ENCODE data around the gene PYDC1. TPM values are rescaled to one million over a fixed set of nuclear protein-coding genes. Genes with fewer than 3 reads are reported as not detected.
"Not testable (repeated sequence)": the region's sequence is repeated elsewhere in the genome, so short reads cannot be mapped to it uniquely, and the experiment has no call there.

Gene PYDC1
- polyA plus RNA-seq, 4 donors: not detected

DNA sequence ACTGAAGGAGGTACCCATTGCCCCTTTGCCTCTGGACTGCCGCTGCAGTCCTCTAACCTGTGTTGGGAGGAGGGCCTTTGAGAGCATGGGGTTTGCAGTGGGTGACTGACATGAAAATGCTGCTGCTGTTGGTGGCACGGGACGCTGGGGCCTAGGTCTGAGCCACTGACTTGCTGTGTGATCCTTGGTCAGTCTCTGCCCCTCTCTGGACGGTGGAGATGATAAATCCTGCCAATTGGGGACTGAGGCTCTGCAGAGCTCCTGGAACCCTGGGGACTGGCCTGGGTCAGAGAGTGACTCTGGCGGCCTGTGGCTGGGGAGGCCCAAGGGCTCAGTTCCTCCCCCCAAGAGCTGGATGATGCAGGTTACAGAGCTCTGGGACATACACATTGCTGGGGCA is 6.1 kb upstream of the PYDC1 start:
- DNase-seq (ENCODE audit: low read depth in 4 of 4, low spot score in 3 of 4): no peak

DNA sequence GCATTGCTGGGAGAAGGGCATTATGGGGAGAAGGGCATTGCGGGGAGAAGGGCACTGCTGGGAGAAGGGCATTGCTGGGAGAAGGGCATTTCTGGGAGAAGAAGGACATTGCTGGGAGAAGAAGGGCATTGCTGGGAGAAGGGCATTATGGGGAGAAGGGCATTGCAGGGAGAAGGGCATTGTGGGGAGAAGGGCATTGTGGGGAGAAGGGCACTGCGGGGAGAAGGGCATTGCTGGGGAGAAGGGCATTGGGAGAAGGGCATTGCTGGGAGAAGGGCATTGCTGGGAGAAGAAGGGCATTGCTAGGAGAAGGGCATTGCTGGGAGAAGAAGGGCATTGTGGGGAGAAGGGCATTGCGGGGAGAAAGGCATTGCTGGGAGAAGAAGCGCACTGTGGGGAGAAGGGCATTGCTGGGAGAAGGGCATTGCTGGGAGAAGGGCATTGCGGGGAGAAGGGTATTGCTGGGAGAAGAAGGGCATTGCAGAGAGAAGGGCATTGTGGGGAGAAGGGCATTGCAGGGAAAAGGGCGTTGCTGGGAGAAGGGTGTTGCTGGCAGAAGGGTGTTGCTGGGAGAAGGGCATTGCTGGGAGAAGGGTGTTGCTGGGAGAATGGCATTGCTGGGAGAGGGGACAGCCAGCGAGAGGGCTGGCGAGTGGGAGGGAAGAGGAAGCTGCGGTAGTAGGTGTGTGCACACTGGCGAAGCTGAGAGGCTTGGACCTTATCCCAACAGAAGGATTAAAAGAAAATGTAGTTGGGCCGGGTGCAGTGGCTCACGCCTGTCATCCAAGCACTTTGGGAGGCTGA is 4.6 kb upstream of the PYDC1 start:
- DNase-seq (ENCODE audit: low read depth in 4 of 4, low spot score in 3 of 4): no peak

DNA sequence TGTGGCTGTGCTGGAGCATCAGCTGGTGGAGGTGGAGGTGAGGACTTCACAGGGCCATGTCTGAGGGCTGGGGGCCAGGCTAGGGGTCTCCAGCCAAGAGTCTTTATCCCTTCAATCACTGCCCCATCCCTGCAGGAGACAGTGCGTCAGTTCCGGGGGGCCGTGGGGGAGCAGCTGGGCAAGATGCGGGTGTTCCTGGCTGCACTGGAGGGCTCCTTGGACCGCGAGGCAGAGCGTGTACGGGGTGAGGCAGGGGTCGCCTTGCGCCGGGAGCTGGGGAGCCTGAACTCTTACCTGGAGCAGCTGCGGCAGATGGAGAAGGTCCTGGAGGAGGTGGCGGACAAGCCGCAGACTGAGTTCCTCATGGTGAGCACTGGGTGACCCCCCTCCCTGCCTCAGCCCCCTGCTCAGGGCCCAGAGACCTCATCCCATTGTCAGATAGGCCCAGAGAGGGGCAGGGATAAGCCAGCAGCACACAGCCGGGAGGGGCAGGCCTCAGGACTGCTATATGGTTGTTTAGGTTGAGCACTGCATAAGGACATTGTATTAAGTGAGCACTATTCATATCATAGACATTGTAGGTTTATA is 2.3 kb upstream of the PYDC1 start:
- no peak for DNase-seq (ENCODE audit: low read depth in 4 of 4, low spot score in 3 of 4)

DNA sequence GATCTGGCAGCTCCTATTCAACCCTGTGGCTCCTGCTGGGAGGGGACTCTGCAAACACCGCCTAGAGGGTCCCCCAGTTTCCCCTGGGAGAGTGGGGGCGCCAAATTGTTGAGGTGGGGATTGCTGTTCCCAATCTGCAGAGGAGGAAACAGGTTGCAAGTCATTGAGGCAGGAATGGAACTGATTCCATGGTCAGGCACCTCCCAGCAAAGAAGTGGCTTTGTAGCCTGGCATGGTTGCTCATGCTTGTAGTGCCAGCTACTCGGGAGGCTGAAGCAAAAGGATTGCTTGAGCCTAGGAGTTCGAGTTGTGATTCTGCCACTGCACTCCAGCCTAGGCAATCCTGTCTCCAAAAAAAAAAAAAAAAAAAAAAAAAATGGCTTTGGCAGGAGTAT is 198 bp upstream of the PYDC1 start:
- no peak for DNase-seq (ENCODE audit: low read depth in 4 of 4, low spot score in 3 of 4)

DNA sequence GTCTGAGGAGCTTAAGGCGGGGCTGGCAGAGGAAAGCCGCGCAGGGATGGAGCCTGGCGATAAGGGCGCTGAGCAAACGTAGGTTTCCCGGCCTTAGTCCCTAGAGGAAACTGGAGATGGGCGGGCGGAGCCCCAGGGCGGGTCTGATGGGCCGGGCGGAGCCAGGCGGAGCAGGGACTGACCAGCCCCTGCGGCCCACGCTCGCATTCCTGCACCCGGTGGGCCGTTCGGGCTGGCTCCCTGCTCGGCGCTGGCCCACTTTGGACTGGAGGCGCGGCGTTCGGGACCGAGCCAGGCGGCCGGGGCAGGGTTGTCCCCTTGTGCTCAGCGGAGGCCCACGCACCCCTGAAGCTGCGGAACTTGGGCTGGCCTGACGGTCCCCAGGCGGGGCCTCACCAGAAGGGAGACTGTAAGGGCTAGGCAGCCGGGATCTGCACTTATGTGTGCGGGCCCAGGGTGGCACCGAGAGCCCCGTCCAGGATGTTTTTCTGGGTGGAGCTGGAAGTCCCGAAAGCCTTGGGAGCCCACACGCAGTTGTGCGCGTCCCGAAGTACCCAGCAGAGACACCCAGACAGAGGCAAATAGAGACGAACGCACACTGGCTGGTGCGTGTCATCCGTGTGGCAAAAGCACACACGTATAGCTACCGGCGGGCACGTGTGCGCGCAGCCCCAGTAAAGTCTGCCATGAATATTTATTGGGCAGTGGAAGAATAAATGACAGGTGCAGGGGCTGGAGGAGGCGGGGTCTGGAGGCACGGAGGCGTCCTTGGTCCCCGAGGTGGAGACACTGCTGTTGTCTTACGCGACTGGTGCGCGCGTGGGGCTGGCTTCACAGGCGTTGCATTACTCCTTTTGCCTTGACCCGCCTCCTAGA is 1.4 kb downstream of the PYDC1 start:
- DNase-seq (ENCODE audit: low read depth in 4 of 4, low spot score in 3 of 4): no peak

DNA sequence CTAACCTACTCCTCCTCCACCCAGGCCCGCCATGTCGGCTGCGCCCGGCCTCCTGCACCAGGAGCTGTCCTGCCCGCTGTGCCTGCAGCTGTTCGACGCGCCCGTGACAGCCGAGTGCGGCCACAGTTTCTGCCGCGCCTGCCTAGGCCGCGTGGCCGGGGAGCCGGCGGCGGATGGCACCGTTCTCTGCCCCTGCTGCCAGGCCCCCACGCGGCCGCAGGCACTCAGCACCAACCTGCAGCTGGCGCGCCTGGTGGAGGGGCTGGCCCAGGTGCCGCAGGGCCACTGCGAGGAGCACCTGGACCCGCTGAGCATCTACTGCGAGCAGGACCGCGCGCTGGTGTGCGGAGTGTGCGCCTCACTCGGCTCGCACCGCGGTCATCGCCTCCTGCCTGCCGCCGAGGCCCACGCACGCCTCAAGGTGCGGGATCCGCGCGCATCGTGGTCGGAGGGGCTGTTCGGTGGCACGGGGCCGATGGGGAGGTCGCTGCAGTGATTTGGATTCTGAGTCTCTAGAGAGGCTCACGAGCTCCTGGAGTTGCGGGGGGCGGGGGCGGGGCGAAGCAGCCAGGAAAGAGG is 2.1 kb downstream of the PYDC1 start:
- no peak for DNase-seq (ENCODE audit: low read depth in 4 of 4, low spot score in 3 of 4)

DNA sequence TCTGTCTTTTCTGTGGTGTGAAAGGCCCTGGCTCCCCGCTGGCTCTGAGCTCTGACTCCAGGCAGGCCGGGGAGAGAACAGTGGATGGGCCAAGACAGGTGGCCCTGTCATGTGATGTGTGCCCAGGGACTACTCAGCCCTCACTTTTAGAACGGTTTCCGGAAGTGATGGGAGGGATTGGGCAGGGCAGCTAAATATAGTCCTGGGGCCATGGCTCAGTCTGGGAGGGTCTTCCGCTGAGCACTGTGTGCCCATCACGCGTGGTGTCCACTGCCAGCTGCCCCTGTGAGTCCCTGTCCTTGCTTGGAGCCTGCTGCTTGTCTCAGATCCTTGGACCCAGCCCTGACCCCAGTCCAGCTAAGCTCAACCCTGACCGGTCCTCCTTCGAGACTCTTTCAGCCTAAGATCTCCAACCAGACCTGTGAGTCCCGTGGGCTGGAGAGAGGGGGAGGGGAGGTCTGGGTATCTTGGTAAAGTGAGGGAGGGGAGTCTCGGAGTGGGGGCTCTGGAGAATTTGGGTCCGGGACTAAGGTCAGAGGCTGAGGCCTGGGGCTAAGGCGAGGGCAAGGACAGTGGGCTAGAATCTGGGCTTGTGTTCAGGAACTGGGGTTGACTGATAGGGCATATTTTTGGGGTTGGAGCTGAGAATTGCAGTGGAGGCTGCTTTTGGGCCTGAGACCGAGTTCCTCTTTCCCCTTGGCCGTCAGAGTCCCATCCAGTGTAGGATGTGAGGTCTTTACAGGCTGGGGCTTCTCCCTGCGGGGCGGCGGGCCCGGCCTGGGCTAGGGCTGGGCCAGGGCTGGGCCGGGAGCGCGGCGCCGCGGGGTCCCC is 2.8 kb downstream of the PYDC1 start, which contains the start of gene TRIM72:
TRIM72 (plus strand) TSS at position 243 of the 831 bp plus-strand sequence. CDS start 620 bp downstream, outside the sequence.
- DNase-seq (ENCODE audit: low read depth in 4 of 4, low spot score in 3 of 4): no peak

DNA sequence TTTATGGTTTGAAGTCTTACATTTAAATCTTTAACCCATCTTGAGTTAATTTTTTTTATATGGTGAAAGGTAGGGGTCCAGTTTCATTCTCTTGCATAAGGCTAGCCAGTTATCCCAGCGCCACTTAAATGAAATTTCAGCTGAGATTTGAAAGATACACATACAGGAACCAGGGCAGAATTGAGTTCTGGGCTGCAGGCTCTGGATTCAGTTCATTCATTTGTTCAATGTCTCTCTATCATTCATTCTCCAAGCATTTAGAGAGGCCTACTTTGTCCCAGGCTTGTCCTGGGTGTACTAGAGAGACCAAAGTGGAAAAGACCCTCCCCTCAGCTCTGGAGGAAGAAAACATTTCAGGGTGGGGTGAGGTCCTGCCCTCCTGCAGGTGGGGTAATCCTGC is 3.6 kb downstream of the PYDC1 start:
- DNase-seq (ENCODE audit: low read depth in 4 of 4, low spot score in 3 of 4): no peak

DNA sequence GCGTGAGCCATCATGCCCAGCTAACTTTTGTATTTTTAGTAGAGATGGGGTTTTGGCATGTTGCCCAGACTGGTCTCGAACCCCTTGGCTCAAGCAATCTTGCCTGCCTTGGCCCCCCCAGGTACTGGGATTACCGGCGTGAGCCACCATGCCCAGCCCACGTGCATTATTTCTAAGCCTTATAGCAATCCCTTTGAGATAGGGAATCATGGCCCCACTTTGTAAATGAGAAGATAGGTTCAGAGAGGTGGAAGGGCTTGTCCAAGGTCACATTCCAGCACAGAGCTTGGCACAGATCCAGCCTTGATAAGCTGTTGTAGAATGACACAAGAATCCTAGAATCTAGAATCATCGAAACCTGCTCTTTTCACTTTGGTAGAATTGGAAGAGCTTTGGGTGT is 10.2 kb downstream of the PYDC1 start:
- no peak for DNase-seq (ENCODE audit: low read depth in 4 of 4, low spot score in 3 of 4)

DNA sequence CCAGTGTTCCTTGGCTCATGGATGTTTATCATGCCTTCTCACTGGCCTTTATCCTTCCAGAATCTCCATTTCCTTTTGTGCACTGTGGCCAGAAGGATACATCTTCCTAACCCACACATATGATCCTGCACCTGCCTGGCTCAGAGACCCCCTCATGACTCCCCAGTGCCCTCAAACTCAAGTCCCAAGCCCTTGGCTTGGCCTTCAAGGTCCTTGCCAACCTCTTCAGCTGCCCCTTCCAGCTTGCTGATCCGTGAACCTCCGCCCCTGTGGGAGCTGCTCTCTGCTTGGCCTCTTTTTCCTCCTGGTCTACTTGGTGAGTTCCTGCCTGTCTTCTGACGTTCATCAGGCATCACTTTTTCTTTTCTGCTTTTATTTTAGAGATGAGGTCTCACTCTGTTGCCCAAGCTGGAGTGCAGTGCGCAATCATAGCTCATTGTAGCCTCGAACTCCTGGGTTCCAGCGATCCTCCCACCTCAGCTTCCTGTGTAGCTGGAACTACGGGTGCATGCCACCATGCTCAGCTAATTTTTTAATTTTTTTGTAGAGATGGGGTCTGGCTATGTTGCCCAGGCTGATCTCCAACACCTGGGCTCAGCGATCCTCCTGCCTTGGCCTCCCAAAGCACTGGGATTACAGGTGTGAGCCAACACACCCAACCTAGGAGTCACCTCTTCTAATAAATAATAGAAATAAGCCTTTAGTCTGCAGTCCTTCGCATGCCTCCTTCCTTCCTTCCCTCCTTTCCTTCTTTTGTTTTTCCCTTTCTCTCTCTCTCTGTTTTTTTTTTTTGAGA is 11.9 kb downstream of the PYDC1 start:
- DNase-seq (ENCODE audit: low read depth in 4 of 4, low spot score in 3 of 4): no peak

DNA sequence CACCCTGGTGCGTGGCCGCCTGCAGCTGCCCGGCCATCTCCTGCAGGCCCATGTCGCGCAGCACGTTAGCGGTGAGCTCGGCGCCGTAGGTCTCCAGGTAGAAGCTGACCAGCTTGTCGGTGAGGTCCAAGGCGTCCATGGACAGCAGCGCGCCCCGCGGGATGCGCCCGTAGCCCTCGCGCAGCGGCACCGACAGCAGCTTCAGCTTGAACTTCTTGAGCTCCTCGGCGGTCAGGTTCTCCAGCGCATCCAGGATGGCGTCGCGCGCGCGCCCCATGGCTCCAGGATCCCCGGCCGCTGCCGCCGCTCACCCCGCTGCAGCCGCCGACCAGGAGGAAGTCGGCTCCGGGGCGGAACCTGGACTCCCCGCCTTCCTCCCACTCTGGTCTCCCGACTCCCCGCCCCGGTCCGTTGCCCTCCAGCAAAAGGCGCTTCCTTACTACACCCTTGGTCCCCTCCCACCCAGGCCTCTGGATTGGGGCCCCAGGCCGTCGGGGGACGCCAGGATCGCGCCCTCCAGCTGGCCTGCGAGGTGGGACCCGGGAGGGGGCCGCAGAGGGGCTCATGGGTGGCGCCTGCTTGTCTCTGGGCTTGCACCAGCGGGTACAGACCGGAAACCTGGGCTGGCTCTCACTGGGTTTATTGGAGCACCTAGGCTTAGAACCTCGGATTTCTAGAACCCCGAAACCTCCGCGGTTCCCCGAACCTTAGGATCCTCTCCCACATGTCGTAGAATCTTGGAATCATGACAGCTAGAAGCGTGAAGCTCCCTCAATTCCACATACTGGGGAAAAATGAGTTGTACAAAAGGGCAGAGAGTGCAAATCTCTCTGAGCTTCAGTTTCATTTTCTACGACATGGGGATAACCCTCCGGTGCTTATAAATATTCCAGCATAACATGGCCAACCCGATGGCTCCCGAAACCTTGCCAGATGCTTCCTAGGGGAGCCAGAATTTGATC is 14.2 kb downstream of the PYDC1 start, which contains the start of gene PYCARD:
PYCARD (minus strand) TSS at position 347 of the 962 bp plus-strand sequence; CDS start at position 277, 70 bp downstream.
- no peak for DNase-seq (ENCODE audit: low read depth in 4 of 4, low spot score in 3 of 4)

DNA sequence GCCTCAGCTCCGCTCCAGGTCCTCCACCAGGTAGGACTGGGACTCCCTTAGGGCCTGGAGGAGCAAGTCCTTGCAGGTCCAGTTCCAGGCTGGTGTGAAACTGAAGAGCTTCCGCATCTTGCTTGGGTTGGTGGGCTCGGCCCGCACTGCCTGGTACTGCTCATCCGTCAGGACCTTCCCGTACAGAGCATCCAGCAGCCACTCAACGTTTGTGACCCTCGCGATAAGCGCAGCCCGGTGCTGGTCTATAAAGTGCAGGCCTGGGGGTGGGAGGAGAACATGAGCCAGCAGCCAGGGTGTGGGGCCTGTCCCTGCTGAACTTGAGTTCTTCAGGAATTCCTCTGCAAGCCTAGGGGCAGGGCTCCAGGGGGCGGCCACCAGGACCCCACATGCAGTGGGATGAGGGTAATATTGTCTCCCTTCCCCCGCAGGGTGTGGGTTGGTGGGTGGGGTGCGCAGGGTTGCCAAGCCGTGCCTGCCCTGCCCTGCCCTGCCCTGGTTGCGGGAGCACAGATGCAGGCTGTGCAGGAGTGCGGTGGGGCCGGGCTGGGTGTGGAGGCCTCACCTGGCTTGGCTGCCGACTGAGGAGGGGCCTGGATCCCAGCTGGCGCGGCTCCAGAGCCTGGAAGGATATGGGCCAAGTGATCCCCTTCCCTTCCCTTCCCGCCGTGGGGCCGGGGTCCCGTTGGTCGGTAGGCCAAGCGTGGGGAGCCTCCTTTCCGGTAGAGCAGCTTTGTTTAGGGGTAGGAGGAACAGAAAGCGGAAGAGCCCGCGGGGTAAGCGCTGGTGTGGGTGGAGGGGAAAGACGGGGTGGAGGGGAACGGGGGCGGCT is 15.1 kb downstream of the PYDC1 start:
- no peak for DNase-seq (ENCODE audit: low read depth in 4 of 4, low spot score in 3 of 4)

DNA sequence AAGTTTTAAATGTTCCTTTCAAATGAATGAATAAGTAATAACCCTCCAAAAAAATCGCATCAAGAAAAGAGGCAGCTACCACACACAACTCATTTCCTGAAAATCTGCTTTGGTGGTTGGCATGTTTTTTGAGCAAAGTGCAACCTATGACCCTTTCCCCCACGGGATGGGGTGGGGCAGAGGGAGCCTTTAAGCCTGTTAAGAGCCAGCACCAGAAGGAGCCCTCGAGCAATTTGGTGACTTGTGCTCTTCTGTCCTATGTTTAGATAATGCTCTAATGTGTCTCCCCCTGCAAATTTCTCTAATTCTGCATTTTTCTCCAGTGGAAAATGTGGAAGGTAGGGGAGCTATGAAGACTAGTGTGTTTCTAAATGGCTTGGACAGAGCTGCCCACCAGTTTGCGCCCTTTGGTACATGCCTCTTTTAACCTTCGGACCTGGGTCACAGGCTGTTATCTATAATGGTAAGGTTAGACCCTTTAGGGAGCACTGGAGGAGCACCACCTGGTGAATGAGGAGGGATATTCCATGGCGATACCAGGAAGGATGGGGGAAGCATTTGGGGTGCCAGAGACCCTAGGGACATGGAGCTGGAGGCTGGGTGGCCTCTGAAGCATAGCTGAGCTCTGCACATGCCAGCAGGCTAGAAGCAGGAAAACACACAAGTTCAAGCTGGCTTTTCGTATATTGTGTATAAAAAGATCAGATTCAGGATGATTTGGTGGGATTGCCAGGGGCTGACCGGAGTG is 15.9 kb downstream of the PYDC1 start:
- DNase-seq (ENCODE audit: low read depth in 4 of 4, low spot score in 3 of 4): no peak

DNA sequence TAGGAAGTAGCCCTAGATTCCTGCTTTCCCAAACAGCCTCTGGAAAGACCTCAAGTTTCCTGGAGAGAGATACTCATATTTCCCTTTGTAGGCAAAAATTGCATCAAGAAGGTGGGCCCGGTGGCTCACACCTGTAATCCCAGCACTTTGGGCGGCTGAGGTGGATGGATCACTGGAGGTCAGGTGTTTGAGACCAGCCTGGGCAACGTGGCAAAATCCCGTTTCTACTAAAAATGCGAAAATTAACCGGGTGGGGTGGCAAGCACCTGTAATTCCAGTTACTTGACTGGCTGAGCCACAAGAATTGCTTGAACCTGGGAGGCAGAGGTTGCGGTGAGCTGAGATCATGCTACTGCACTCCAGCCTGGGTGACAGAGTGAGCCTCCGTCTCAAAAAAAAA is 16.8 kb downstream of the PYDC1 start:
- DNase-seq (ENCODE audit: low read depth in 4 of 4, low spot score in 3 of 4): not testable (repeated sequence)

DNA sequence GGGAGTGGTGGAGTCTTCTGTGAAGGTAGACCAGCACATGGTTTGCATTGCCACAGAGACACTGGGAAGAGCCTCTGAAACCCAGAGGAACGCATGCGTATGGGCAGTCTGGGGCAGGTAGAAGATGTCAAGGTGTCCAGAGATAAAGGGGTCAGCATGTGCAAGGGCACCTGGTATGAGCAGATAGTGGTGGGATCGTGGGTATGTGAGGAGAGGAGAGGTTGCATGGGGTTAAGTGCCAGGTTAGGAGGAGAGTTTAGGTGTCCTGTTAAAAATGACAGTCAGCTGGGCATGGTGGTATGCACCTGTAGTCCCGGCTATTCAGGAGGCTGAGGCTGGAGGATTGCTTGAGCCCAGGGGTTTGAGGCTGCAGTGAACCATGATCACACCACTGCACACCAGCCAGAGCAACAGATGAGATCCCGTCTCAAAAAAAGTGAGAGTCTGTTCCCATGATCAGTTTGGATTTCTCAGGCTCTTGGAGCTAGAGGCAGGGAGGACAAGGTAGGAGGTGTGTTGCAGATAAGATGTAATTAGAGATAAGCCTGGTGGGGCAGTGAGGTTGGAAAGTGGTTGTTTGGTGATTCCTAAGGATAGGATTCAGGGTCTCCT is 17.4 kb downstream of the PYDC1 start:
- no peak for DNase-seq (ENCODE audit: low read depth in 4 of 4, low spot score in 3 of 4)
